Neutrophil (primary cell): ENCODE data around the gene NACA.

Experiments
- H3K27ac ChIP-seq: fragments of 200-600 bp; sonication (generic); 2 replicates; pipeline ENCODE4 v1.5.1; 2016; ENCODE audit warnings: mild to moderate bottlenecking, moderate library complexity
- H3K27me3 ChIP-seq: fragments of 200-600 bp; sonication (generic); 2 replicates; pipeline ENCODE4 v1.6.0; 2016; ENCODE audit warnings: mild to moderate bottlenecking
- H3K36me3 ChIP-seq: fragments of 200-600 bp; sonication (generic); 2 replicates; pipeline ENCODE4 v1.5.1; 2017
- H3K4me1 ChIP-seq, 2 experiments: fragments of 200-600 bp in 1 of 2; sonication (generic) in 1 of 2; 1 replicate in 1 of 2; 2 replicates in 1 of 2; pipeline versions ENCODE4 v1.5.1 to v1.6.1; 2013 to 2016; ENCODE audit warnings: low read depth in 1 of 2, low read length in 1 of 2, mild to moderate bottlenecking in 1 of 2, moderate library complexity in 1 of 2; ENCODE audit not compliant: control insufficient read depth in 1 of 2, insufficient read depth in 1 of 2
- H3K4me3 ChIP-seq, 2 experiments: fragments of 200-600 bp in 1 of 2; sonication (generic) in 1 of 2; 1 replicate in 1 of 2; 2 replicates in 1 of 2; pipeline ENCODE4 v1.5.1; 2013 to 2016; ENCODE audit warnings: low read depth in 1 of 2, low read length in 1 of 2, mild to moderate bottlenecking in 1 of 2, moderate library complexity in 1 of 2
- H3K9me3 ChIP-seq: fragments of 200-600 bp; sonication (generic); 2 replicates; pipeline ENCODE4 v1.5.1; 2016
- TF ChIP-seq, protein P1 (sequence below): fragments of 200-600 bp; sonication (generic); IDR thresholded peaks from 2 replicates; pipeline ENCODE4 v1.5.1; 2016; ENCODE audit warnings: antibody characterized with exemption

Gene NACA

DNA sequence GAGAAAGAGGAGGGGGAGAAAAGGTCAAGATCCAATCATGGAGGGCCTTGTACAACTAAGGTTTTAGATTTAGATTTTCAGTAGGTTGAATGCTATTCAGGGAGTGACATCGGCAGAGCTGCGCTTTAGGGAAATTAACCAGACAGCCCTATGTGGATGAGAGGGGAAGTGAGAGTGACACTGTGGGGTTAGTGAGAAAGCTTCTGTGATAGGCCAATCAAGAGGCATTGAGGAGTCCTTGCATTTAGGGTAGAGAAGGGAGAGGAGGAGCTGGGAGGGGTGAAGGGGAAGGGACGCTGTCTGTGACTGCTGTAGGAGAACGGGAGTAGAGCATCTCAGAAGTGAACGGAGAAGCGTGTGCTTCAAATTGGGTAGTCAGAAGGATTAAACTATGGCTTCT, 41.4 kb upstream of the NACA start:
- H3K27ac ChIP-seq, result no peak overlapping the region
- no peaks in the 10 kb centered on the region for H3K4me1 ChIP-seq

GRCh38 chr12:56763753-56764657, 38.9 kb upstream of the NACA start:
- Histone ChIP-seq H3K4me1 (no peaks in the 10 kb centered on the region), H3K4me3 (no peak overlapping the region), H3K36me3 (no peaks in the 10 kb centered on the region), H3K27me3 (no peaks in the 10 kb centered on the region), H3K27ac (no peak overlapping the region), H3K9me3 (no peaks in the 10 kb centered on the region)
- TF ChIP-seq, protein P1, sequence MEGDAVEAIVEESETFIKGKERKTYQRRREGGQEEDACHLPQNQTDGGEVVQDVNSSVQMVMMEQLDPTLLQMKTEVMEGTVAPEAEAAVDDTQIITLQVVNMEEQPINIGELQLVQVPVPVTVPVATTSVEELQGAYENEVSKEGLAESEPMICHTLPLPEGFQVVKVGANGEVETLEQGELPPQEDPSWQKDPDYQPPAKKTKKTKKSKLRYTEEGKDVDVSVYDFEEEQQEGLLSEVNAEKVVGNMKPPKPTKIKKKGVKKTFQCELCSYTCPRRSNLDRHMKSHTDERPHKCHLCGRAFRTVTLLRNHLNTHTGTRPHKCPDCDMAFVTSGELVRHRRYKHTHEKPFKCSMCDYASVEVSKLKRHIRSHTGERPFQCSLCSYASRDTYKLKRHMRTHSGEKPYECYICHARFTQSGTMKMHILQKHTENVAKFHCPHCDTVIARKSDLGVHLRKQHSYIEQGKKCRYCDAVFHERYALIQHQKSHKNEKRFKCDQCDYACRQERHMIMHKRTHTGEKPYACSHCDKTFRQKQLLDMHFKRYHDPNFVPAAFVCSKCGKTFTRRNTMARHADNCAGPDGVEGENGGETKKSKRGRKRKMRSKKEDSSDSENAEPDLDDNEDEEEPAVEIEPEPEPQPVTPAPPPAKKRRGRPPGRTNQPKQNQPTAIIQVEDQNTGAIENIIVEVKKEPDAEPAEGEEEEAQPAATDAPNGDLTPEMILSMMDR, result no peak

More for the DNA sequence above, 41.4 kb upstream of the NACA start:
- no peak overlapping the region for H3K4me3 ChIP-seq
- TF ChIP-seq, protein P1, result no peak
- no peaks in the 10 kb centered on the region for H3K9me3 ChIP-seq
- H3K36me3 ChIP-seq, result no peaks in the 10 kb centered on the region
- no peaks in the 10 kb centered on the region for H3K27me3 ChIP-seq

- TF ChIP-seq, protein P1, result no peak
- H3K9me3 ChIP-seq, result no peaks in the 10 kb centered on the region
- H3K4me3 ChIP-seq, result no peak overlapping the region
- H3K27me3 ChIP-seq, result no peaks in the 10 kb centered on the region
- H3K36me3 ChIP-seq, result no peaks in the 10 kb centered on the region
- no peak overlapping the region for H3K27ac ChIP-seq
- no peaks in the 10 kb centered on the region for H3K4me1 ChIP-seq
Observed at GRCh38 chr12:56761812-56762211, 36.7 kb upstream of the NACA start.

GRCh38 chr12:56760460-56760859, 35.4 kb upstream of the NACA start:
- Histone ChIP-seq H3K36me3 (no peaks in the 10 kb centered on the region), H3K4me1 (no peaks in the 10 kb centered on the region), H3K4me3 (no peak overlapping the region), H3K9me3 (no peaks in the 10 kb centered on the region), H3K27ac (no peak overlapping the region), H3K27me3 (no peaks in the 10 kb centered on the region)
- TF ChIP-seq, protein P1, result no peak

GRCh38 chr12:56759263-56759908, 34.3 kb upstream of the NACA start:
- TF ChIP-seq, protein P1, result no peak
- Histone ChIP-seq H3K27ac (no peak overlapping the region), H3K27me3 (no peaks in the 10 kb centered on the region), H3K9me3 (no peaks in the 10 kb centered on the region), H3K4me3 (no peak overlapping the region), H3K36me3 (no peaks in the 10 kb centered on the region), H3K4me1 (no peaks in the 10 kb centered on the region)
